HepG2 (cell line): ENCODE results near the gene PIK3R5. TPM values are rescaled to one million over a fixed set of nuclear protein-coding genes. Genes with fewer than 3 reads are reported as not detected.

ENCODE experiments used
- ATAC-seq: fragments of 200-7000 bp; cut with Tn5 transposase; 3 replicates; pipeline ENCODE4 v1.9.1; 2020; ENCODE audit warnings: mild to moderate bottlenecking, moderate library complexity
- BruUV-seq: library from RNA; stranded (reverse); fragments of 400-500 nt; replicated peaks from 2 replicates; lab custom pipeline; 2021; lab: Mats Ljungman, UMichigan
- CTCF ChIA-PET: fragments of 300-600 bp; formaldehyde crosslinking; extraction: SDS; loops from one replicate; lab custom pipeline; 2021; ENCODE audit warnings: low total read pairs, inconsistent platforms, low intra/inter-chr PET ratio; lab: Yijun Ruan, JAX
- POLR2A ChIA-PET: fragments of 350-600 bp; sonication (Branson Sonifier 250); formaldehyde crosslinking; loops from one replicate; lab custom pipeline; 2020; ENCODE audit warnings: antibody characterized with exemption, inconsistent platforms; lab: Yijun Ruan, JAX
- DNase-seq: peaks from one replicate; pipeline ENCODE4 v3.0.0-alpha.2; 2015; ENCODE audit warnings: low spot score
- FAIRE-seq: peaks from 3 replicates; lab custom pipeline; 2011; peaks lifted over from hg19 to GRCh38; lab: Jason Lieb, UNC
- H2AFZ ChIP-seq: one replicate; pipeline ENCODE4 v1.6.1; 2011; ENCODE audit warnings: low read length, inconsistent platforms
- H3K27ac ChIP-seq: fragments of 300-600 bp; 3 replicates; pipeline ENCODE4 v1.8.0; 2011; ENCODE audit warnings: mixed run types, mild to moderate bottlenecking, mixed read lengths, low read length, inconsistent platforms; ENCODE audit not compliant: insufficient read depth; ENCODE audit errors: extremely low read length
- H3K27me3 ChIP-seq, 2 experiments: fragments of 200-600 bp in 1 of 2; 2 replicates in 1 of 2; 3 replicates in 1 of 2; pipeline versions ENCODE4 v1.6.0 to v1.8.0; 2011; ENCODE audit warnings: low read length in 2 of 2, mild to moderate bottlenecking in 2 of 2, moderate library complexity in 2 of 2, inconsistent platforms in 1 of 2; ENCODE audit not compliant: insufficient read depth in 2 of 2, control insufficient read depth in 1 of 2
- H3K36me3 ChIP-seq, 2 experiments: fragments of 200-600 bp in 1 of 2; replicated peaks in 1 of 2; 2 replicates in 1 of 2; 3 replicates in 1 of 2; pipeline versions ENCODE4 v1.5.1 to v1.8.0; 2011; ENCODE audit warnings: low read length in 2 of 2, inconsistent platforms in 1 of 2; ENCODE audit not compliant: insufficient read depth in 2 of 2, control insufficient read depth in 1 of 2
- H3K4me1 ChIP-seq: 2 replicates; pipeline ENCODE4 v1.5.1; 2012; ENCODE audit warnings: low read length, inconsistent platforms; ENCODE audit not compliant: insufficient read depth
- H3K4me2 ChIP-seq: 2 replicates; pipeline ENCODE4 v1.6.0; 2011; ENCODE audit warnings: low read depth, low read length, inconsistent platforms
- H3K4me3 ChIP-seq, 3 experiments: fragments of 200-600 bp in 1 of 3; sonication (generic), shearing (Covaris generic) in 1 of 3; replicated peaks in 1 of 3; 2 replicates each; pipeline ENCODE4 v1.5.1; 2011 to 2016; ENCODE audit warnings: low read length in 3 of 3, inconsistent platforms in 2 of 3, low read depth in 2 of 3, mild to moderate bottlenecking in 2 of 3, control low read depth in 1 of 3, mixed read lengths in 1 of 3; ENCODE audit not compliant: insufficient read depth in 1 of 3
- H3K79me2 ChIP-seq: one replicate; pipeline ENCODE4 v1.6.1; 2011; ENCODE audit warnings: low read length, inconsistent platforms; ENCODE audit not compliant: insufficient read depth
- H3K9ac ChIP-seq: 2 replicates; pipeline ENCODE4 v1.6.0; 2011; ENCODE audit warnings: mild to moderate bottlenecking, low read depth, low read length, inconsistent platforms; ENCODE audit not compliant: insufficient read depth
- H3K9me3 ChIP-seq: 2 replicates; pipeline ENCODE4 v1.5.1; 2012; ENCODE audit warnings: mild to moderate bottlenecking, low read length
- H4K20me1 ChIP-seq: 2 replicates; pipeline ENCODE4 v1.6.0; 2011; ENCODE audit warnings: inconsistent platforms, mild to moderate bottlenecking, low read length, moderate library complexity; ENCODE audit not compliant: insufficient read depth
- ARID5B ChIP-seq: IDR thresholded peaks from 2 replicates; pipeline ENCODE4 v1.4.0; 2020; ENCODE audit warnings: mild to moderate bottlenecking, missing genetic modification reagents
- ATF6 ChIP-seq: sonication (generic); formaldehyde crosslinking; conservative IDR thresholded peaks from 2 replicates; pipeline ENCODE4 v1.4.0; 2020; ENCODE audit warnings: missing genetic modification reagents
- DMAP1 ChIP-seq: IDR thresholded peaks from 2 replicates; pipeline ENCODE4 v1.6.1; 2016
- DR1 ChIP-seq: sonication (generic); formaldehyde crosslinking; IDR thresholded peaks from 2 replicates; pipeline ENCODE4 v1.8.0; 2021; ENCODE audit warnings: mild to moderate bottlenecking, missing genetic modification reagents, inconsistent platforms
- MTF2 ChIP-seq: sonication (generic); formaldehyde crosslinking; IDR thresholded peaks from 2 replicates; pipeline ENCODE4 v1.5.0; 2020; ENCODE audit warnings: missing genetic modification reagents, borderline replicate concordance
- PPARG ChIP-seq: conservative IDR thresholded peaks from 2 replicates; pipeline ENCODE4 v1.6.1; 2016; ENCODE audit warnings: missing biosample characterization, missing genetic modification reagents
- SRSF4 ChIP-seq: fragments of 200-400 bp; formaldehyde crosslinking; IDR thresholded peaks from one replicate; pipeline ENCODE4 v1.6.1; 2018; ENCODE audit warnings: mild to moderate bottlenecking, low read depth, low read length, moderate library complexity; ENCODE audit not compliant: poor library complexity, severe bottlenecking
- STAT5B ChIP-seq: sonication (generic); formaldehyde crosslinking; IDR thresholded peaks from 2 replicates; pipeline ENCODE4 v1.4.0; 2020; ENCODE audit warnings: missing genetic modification reagents
- ZNF605 ChIP-seq: sonication (generic); formaldehyde crosslinking; IDR thresholded peaks from 2 replicates; pipeline ENCODE4 v1.8.0; 2022; ENCODE audit warnings: mild to moderate bottlenecking, missing genetic modification reagents
- ZNF749 ChIP-seq: sonication (generic); formaldehyde crosslinking; IDR thresholded peaks from 2 replicates; pipeline ENCODE4 v1.8.0; 2022; ENCODE audit warnings: mild to moderate bottlenecking, missing genetic modification reagents, moderate library complexity, borderline replicate concordance
- ZNF770 ChIP-seq: sonication (generic); formaldehyde crosslinking; IDR thresholded peaks from 2 replicates; pipeline ENCODE4 v1.5.0; 2020; ENCODE audit warnings: mild to moderate bottlenecking, missing genetic modification reagents
- WGBS: methylation state at CpG from one replicate; pipeline ENCODE4 v1.1.6; 2017; ENCODE audit warnings: low lambda C conversion rate; 5-methylcytosine and 5-hydroxymethylcytosine counted together
- in situ Hi-C: cut with HindIII; loops from 2 replicates; pipeline ENCODE4 v1.10.0; 2017; ENCODE audit warnings: low pct_unique_long_range_greater_than_20kb; ENCODE audit not compliant: extremely low pct_ligation_motif_present
- intact Hi-C: fragments of 100-400 bp; cut with micrococcal nuclease; formaldehyde crosslinking; loops from one replicate; pipeline ENCODE4 v1.10.0; 2022; ENCODE audit not compliant: unreplicated experiment
- polyA plus RNA-seq, 8 experiments: library from polyadenylated mRNA; depleted of rRNA in 3 of 8; stranded (reverse) in 7 of 8; unstranded in 1 of 8; fragments of >200 nt; fragmentation: Illumina TruSeq in 4 of 8; extraction: Trizol in 4 of 8; gene quantifications; 2 replicates each; pipeline versions ENCODE4 v1.2.1 to v1.2.3, GENCODE V29; 2011 to 2016; ENCODE audit warnings: low read depth in 4 of 8, missing spikeins in 1 of 8, mixed read lengths in 1 of 8; ENCODE audit not compliant: insufficient read depth in 1 of 8
- total RNA-seq, 5 experiments: library from RNA; depleted of rRNA; stranded (reverse); fragments of >200 nt; fragmentation: Illumina TruSeq; extraction: Trizol; gene quantifications; 2 replicates each; pipeline ENCODE4 v1.2.3, GENCODE V29; 2016; ENCODE audit warnings: low read depth in 1 of 5

Gene PIK3R5
- total and polyA plus RNA-seq, 2 of the 13 experiments (the other 11 are each of a cell fraction or from before 2014, with no cell fraction given) = not detected

- in situ Hi-C loops = no loop called here
- 0% methylated on average over 10 of the region's 12 CpGs for WGBS
- no peak overlapping the region for H3K4me3 ChIP-seq
- TF ChIP-seq SRSF4 (no peak), STAT5B (CRISPR knock-in tag) (no peak), ATF6 (CRISPR knock-in tag) (no peak), ZNF605 (no peak), DR1 (CRISPR knock-in tag) (no peak), ZNF770 (CRISPR knock-in tag) (no peak), PPARG (CRISPR knock-in tag) (no peak), MTF2 (CRISPR knock-in tag) (no peak), DMAP1 (CRISPR knock-in tag) (no peak), ZNF749 (CRISPR knock-in tag) (no peak), ARID5B (CRISPR knock-in tag) (no peak)
- TF ChIP-seq, all 625 proteins: peak for 0
- H3K27me3 ChIP-seq = peaks cover 0 to 19% of the 10 kb centered on the region in 2 experiments; a peak in 3 of 5 replicates
- H3K79me2 ChIP-seq = no peaks in the 10 kb centered on the region
- CTCF ChIA-PET = no interaction called here
- no peaks in the 10 kb centered on the region for H4K20me1 ChIP-seq
- no peak overlapping the region for H3K9ac ChIP-seq
- H3K27ac ChIP-seq = no peak overlapping the region
- no peaks in the 10 kb centered on the region for H3K36me3 ChIP-seq
- FAIRE-seq = no peak
- POLR2A ChIA-PET = no interaction called here
- intact Hi-C loops = no loop called here
- DNase-seq = no peak
- H3K9me3 ChIP-seq = no peaks in the 10 kb centered on the region
- ATAC-seq = no peak
- no peak overlapping the region for H2AFZ ChIP-seq
- no peak overlapping the region for H3K4me2 ChIP-seq
- H3K4me1 ChIP-seq = no peaks in the 10 kb centered on the region
- BruUV-seq = no TSS peak
These were observed 25.8 kb downstream of the PIK3R5 start for GRCh38 chr17:8939496-8940334.
